ENCODE data around the gene KIF21A.

The KIF21A gene

DNA sequence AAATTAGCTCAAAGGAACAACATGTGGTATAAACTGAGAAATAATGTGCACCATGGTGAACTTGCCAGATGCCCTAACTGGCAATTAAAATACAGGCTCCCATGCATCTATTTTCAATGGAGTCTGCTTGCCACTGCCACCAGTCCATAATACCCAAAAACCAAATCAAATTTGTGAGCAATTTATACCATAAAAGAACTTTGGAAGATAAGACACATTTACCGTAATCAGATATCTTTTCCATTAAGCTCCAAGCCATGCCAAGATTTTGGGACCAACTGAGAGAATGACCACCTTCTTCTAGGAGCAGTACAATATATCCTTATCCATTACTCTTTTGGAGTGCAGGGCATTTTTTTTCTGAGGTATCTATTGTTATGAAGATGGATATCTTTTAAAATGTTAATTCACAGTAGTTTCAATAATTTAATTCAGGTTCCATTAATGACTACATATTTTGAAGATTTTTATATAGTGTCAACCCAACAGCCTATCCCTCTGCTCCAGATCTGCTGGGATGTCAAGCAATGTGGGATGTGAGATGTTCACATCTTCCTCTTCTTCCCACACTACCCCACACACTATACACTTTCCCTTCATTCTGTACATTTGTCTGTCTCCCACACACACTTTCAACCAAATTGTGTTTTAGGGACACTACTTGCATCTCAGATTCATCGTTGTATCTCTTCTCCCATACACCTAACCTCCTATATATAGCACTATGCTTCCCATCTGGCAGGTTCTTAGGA lies 53.3 kb downstream of the KIF21A start:
- DNase-seq (ENCODE audit: low read depth): no peak

GRCh38 chr12:39386335-39386734 lies 56.6 kb downstream of the KIF21A start:
- no peak for DNase-seq (ENCODE audit: low read depth)

GRCh38 chr12:39383114-39383513 lies 59.8 kb downstream of the KIF21A start:
- DNase-seq (ENCODE audit: low read depth): no peak

DNA sequence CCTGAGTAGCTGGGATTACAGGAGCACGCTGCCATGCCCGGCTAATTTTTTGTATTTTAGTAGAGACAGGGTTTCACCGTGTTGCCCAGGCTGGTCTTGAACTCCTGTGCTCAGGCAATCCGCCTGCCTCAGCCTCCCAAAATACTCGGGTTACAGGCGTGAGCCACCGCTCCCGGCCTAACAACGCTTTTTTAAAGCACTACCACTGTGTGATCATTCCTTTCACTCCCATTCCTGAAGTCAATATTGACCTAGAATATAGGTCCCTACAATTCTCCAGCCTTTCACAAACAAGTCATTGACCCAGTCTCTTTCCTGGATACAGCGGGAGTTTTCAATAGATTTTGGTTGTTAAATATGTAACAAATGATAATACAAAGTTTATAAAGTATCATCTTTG lies 62.8 kb downstream of the KIF21A start:
- no peak for DNase-seq (ENCODE audit: low read depth)

GRCh38 chr12:39378341-39378740 lies 64.6 kb downstream of the KIF21A start:
- no peak for DNase-seq (ENCODE audit: low read depth)

- no peak for DNase-seq (ENCODE audit: low read depth)
Observed at GRCh38 chr12:39375206-39375808, 67.6 kb downstream of the KIF21A start.

- DNase-seq (ENCODE audit: low read depth): no peak
Observed at GRCh38 chr12:39372929-39373328, 70.0 kb downstream of the KIF21A start.

DNA sequence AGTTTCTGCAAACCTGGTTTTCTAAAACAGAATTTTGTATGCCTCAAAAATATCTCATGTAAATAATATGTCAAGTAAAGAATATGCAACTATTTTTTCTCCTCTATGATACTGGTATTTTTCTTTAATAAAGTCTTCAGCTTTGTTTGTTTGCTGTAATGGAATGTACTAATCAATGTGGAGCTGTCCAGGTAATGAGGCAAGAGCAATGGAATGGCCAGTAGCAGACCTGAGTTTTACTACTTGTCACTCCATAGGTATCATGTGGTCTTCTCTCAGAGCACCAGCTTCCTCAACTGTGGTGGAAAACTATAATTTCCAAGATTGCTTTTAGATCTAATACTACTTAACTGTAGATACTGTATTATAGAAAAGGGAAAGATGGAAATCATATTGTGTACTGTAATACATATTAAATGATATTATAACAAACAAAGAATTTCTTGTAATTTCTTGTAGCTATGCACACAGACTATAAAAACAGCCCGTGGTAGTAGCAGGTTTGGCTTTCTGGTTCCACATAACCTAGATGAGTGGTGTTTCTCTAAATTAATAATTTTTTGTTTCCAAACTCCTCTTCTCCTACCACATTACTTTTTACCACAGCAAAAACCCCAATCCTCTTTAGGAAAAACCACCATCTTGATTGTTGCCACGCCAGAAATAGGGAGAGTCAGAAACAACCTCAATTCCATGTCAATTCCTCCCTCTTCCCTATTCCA lies 70.6 kb downstream of the KIF21A start:
- DNase-seq (ENCODE audit: low read depth): no peak

DNA sequence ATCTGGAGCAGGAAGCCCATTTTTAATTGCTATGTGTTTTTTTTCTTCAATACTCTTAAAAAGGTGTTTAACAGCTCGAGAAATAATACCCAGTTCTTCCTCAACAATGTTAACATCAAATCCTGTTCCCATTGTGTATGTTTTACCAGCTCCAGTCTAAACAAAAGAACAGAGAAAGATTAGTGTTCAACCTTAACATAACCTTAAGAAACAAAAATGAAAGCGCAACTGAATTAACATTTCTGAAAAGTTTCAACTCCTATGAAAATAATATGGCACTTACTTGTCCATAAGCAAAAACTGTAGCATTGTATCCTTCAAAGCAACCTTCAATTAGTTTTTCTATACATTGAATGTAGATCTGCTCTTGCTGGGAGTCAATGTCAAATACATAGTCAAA lies 73.2 kb downstream of the KIF21A start:
- no peak for DNase-seq (ENCODE audit: low read depth)

DNA sequence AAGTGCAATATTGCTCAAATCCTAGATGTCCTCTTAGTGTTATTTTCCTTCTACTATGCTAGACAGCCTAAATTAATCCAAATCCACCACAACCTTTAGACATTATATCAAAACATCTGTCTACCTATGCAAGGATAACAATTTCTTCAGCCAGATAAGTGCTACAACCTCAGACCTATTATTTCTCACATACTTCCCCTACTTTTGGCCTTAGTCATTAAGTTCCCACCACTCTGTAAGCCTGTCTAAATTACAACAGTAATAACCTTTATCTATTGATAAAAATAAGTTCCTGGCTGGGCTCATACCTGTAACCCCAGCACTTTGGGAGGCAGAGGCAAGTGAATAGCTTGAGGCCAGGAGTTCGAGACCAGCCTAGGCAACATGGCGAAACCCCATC lies 74.0 kb downstream of the KIF21A start:
- DNase-seq (ENCODE audit: low read depth): no peak

DNA sequence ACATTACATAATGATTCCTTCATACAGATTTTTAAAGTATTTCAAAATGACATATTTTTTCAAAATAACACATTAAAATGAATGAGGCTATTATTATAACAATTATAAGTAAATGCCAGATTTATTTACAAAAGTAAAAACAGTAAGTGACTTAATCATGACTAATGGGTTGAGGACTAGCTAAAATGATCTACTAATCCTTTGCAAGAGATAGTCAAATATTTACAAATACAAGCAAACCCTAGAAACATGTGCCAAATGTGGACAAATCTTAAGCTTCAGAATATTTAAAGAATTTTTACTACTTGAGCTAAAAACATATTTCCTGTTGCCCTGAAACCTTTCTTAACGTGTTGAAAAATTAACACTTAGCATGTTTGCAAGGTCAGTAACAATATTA lies 74.8 kb downstream of the KIF21A start:
- DNase-seq (ENCODE audit: low read depth): no peak

DNA sequence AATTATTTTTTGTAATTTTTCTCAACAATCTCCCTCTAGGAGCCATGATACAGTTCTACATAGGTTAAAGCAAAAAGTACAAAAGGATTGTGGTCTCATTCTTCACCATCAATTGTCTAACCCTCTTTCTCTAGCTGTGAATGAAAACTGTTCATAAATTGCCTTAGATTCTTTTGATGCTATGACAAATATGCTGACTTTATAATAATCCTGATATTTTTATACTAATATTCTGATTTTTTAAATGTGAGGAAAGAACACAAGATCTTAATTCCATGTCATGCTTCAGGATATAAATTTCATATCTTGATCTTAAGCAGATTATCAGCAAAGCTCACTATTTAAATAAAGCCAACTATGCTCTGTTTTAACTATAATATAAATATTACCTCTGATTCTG lies 75.4 kb downstream of the KIF21A start:
- DNase-seq (ENCODE audit: low read depth): no peak

DNA sequence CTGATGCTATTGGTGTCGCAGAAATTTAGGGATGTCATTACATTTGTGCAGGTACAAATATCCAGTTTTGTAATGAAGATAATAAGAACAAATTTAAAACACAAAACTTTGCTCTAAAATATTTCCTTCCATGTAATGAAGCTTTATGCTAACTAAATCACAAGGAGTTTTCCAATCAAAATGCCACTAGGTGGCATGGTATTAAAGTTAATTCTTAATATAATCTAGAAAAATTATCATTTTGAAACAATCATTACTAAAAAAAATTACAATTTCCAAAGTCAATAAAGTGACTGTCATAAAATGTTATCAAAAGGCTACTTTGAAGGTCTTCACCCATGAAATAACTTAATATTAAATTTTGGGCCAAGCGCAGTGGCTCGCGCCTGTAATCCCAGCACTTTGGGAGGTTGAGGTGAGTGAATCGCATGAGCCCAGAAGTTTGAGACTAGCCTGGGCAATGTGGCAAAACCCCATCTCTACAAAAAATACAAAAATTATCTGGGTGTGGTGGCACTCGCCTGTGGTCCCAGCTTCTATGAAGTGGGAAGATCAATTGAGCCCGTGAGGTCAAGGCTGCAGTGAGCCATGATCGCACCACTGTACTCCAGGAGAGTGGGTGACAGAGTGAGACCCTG lies 77.4 kb downstream of the KIF21A start:
- DNase-seq (ENCODE audit: low read depth): no peak

DNA sequence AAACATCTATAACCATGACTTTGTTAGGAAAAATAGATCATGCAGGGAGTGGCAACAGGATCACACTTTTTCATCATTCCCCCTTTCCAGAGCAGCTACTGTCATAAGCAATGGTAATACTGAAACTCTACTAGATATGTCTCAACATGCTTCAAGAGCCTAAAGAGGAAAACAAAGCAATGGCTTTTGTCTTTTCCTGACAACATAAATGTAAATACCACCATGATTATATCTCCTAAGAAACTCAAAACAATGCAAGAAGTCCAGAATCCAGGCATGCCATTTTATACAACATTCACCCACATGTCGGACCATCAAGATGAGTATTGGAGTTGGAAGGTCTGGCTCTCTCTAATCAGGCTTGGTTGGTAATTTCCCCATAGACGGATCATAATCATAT lies 78.7 kb downstream of the KIF21A start:
- DNase-seq (ENCODE audit: low read depth): no peak

DNA sequence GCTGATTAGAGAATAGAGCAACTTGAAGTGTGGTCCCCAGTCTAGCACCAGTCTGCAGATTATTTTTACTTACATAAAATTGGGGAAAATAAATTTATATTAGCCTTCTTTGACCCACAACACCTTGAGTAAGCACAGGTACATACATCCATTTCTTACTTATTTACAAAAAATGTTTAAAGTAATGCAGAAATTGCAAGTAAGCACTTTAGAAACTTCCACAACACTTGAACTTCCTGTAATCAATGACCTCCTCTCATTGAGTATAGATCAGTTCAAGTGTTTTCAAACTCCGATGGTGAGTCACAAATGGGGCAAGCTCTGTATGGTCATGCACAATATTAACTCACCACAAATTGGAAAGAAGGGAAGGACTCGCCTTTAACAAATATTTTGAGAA lies 83.3 kb downstream of the KIF21A start:
- no peak for DNase-seq (ENCODE audit: low read depth)

GRCh38 chr12:39357041-39357440 lies 85.9 kb downstream of the KIF21A start:
- no peak for DNase-seq (ENCODE audit: low read depth)

GRCh38 chr12:39355841-39356240 lies 87.1 kb downstream of the KIF21A start:
- DNase-seq (ENCODE audit: low read depth): no peak

GRCh38 chr12:39354955-39355354 lies 88.0 kb downstream of the KIF21A start:
- no peak for DNase-seq (ENCODE audit: low read depth)

GRCh38 chr12:39352471-39353017 lies 90.4 kb downstream of the KIF21A start:
- no peak for DNase-seq (ENCODE audit: low read depth)

DNA sequence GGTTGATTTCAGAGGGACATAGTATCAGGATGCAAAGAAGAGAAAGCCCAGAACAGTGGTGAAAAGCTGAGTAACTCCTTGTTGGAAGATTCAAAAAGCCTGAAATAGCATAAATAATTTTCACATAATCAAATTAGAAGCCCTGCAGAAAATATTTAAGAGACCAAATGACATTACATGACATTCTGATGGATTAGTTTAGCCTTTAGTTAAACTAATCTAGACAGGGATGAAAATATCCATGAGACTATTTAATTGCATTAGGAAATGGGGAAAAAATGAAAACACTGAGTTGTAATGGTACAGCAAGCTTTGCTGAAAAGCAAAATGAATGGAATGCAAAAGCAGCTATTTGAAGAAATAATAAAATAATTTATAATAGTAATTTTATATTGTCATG lies 91.8 kb downstream of the KIF21A start:
- no peak for DNase-seq (ENCODE audit: low read depth)

- no peak for DNase-seq (ENCODE audit: low read depth)
Observed at GRCh38 chr12:39348941-39349626, 93.8 kb downstream of the KIF21A start.

DNA sequence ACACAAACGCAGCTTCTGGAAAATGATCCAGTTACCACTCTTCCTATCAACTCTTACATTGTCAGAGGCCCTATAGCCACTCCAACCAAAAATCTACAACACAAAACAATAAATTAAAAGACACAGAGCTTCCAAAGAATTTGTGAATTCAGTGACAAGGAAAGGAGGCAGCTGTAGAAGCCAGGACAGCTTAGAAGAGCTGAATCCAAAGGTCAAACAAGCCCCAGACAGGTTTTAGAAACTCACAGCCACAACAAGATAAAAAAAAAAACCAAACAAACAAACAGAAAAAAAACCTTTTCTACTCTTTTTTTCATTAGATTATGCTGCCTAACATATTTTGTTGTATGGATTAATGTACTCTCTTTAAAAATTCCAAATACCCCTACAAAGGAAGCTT lies 94.4 kb downstream of the KIF21A start:
- no peak for DNase-seq (ENCODE audit: low read depth)

Data from fibroblast of gingiva (primary cell).